B cell (primary cell): ENCODE measurements around the gene GTF2I. TPM values are rescaled to one million over a fixed set of nuclear protein-coding genes. Genes with fewer than 3 reads are reported as not detected.

Experiments
- ATAC-seq: fragments of 200-7000 bp; cut with Tn5 transposase; one replicate; pipeline ENCODE4 v1.10.0; 2021; ENCODE audit warnings: low read depth, mild to moderate bottlenecking, moderate number of reproducible peaks, moderate library complexity
- CTCF ChIA-PET: fragments of 350-600 bp; sonication (Branson Sonifier 250); formaldehyde crosslinking; loops from one replicate; lab custom pipeline; 2021; ENCODE audit warnings: antibody characterized with exemption, inconsistent platforms; lab: Charles Lee
- POLR2A ChIA-PET: fragments of 350-600 bp; sonication (Branson Sonifier 250); formaldehyde crosslinking; loops from one replicate; lab custom pipeline; 2021; ENCODE audit warnings: antibody characterized with exemption; lab: Charles Lee
- DNase-seq: peaks from one replicate; pipeline ENCODE4 v3.0.0; 2013
- H2AFZ ChIP-seq: 2 replicates; pipeline ENCODE4 v1.6.1; 2012; ENCODE audit warnings: mild to moderate bottlenecking, low read depth, low read length; ENCODE audit not compliant: insufficient read depth, poor library complexity, severe bottlenecking
- H3K27ac ChIP-seq, 2 donors: 1 replicate in 1 of 2; 2 replicates in 1 of 2; pipeline ENCODE4 v1.5.1; 2012 to 2013; ENCODE audit warnings: low read length in 2 of 2, mild to moderate bottlenecking in 2 of 2, moderate library complexity in 1 of 2
- H3K27me3 ChIP-seq, 4 experiments: fragments of 200-600 bp in 1 of 4; sonication (generic) in 1 of 4; replicated peaks in 1 of 4; 1 replicate in 2 of 4; 2 replicates in 2 of 4; pipeline versions ENCODE4 v1.6.1 to v1.7.0; 2013 to 2016; ENCODE audit warnings: low read length in 3 of 4, mild to moderate bottlenecking in 2 of 4, mixed read lengths in 1 of 4, moderate library complexity in 1 of 4; ENCODE audit not compliant: insufficient read depth in 4 of 4, control insufficient read depth in 3 of 4; ENCODE audit errors: control extremely low read depth in 1 of 4
- H3K36me3 ChIP-seq, 2 experiments: replicated peaks in 1 of 2; 1 replicate in 1 of 2; 2 replicates in 1 of 2; pipeline versions ENCODE4 v1.6.1 to v1.7.1; 2013; ENCODE audit warnings: low read length in 1 of 2; ENCODE audit not compliant: insufficient read depth in 2 of 2, control insufficient read depth in 1 of 2; ENCODE audit errors: control extremely low read depth in 1 of 2, extremely low read depth in 1 of 2
- H3K4me1 ChIP-seq, 2 donors: fragments of 200-600 bp in 1 of 2; sonication (generic) in 1 of 2; 1 replicate in 1 of 2; 2 replicates in 1 of 2; pipeline versions ENCODE4 v1.5.1 to v1.6.1; 2013 to 2017; ENCODE audit warnings: low read length in 2 of 2; ENCODE audit not compliant: control insufficient read depth in 2 of 2, insufficient read depth in 2 of 2
- H3K4me2 ChIP-seq: replicated peaks from 2 replicates; pipeline ENCODE3; 2012; ENCODE audit warnings: mild to moderate bottlenecking, low read depth, low read length; ENCODE audit not compliant: poor library complexity, severe bottlenecking
- H3K4me3 ChIP-seq, 5 experiments: fragments of 200-600 bp in 1 of 5; sonication (generic) in 1 of 5; 1 replicate in 3 of 5; 2 replicates in 2 of 5; pipeline versions ENCODE4 v1.5.1 to v1.7.0; 2011 to 2016; ENCODE audit warnings: low read length in 4 of 5, mild to moderate bottlenecking in 4 of 5, low read depth in 2 of 5, control low read depth in 1 of 5, moderate library complexity in 1 of 5; ENCODE audit not compliant: insufficient read depth in 1 of 5; ENCODE audit errors: control extremely low read depth in 1 of 5, extremely low read depth in 1 of 5
- H3K79me2 ChIP-seq: fragments of 200-600 bp; sonication (generic); one replicate; pipeline ENCODE4 v1.6.0; 2016; ENCODE audit warnings: low read length; ENCODE audit not compliant: control insufficient read depth, insufficient read depth
- H3K9ac ChIP-seq: fragments of 200-600 bp; sonication (generic); 2 replicates; pipeline ENCODE4 v1.6.1; 2017; ENCODE audit warnings: mild to moderate bottlenecking, low read length, moderate library complexity
- H3K9me3 ChIP-seq, 3 donors: one replicate each; pipeline versions ENCODE4 v1.6.1 to v1.7.1; 2013; ENCODE audit warnings: low read length in 2 of 3; ENCODE audit not compliant: control insufficient read depth in 2 of 3, insufficient read depth in 1 of 3; ENCODE audit errors: control extremely low read depth in 1 of 3
- H4K20me1 ChIP-seq: 2 replicates; pipeline ENCODE4 v1.6.0; 2012; ENCODE audit warnings: mild to moderate bottlenecking, low read length; ENCODE audit not compliant: insufficient read depth, control insufficient read depth, poor library complexity, severe bottlenecking
- H3K27ac Mint-ChIP-seq: one replicate; pipeline ENCODE4 v1.8.0; 2021; ENCODE audit warnings: mixed read lengths
- H3K27me3 Mint-ChIP-seq: one replicate; pipeline ENCODE4 v1.8.0; 2021; ENCODE audit warnings: mixed read lengths
- H3K4me1 Mint-ChIP-seq: one replicate; pipeline ENCODE4 v1.8.0; 2021; ENCODE audit warnings: mixed read lengths
- H3K4me3 Mint-ChIP-seq: one replicate; pipeline ENCODE4 v1.8.0; 2021; ENCODE audit warnings: mixed read lengths
- H3K9me3 Mint-ChIP-seq: one replicate; pipeline ENCODE4 v1.8.0; 2022; ENCODE audit warnings: mixed read lengths; ENCODE audit not compliant: insufficient read depth
- EZH2 ChIP-seq: IDR thresholded peaks from 2 replicates; pipeline ENCODE4 v1.6.1; 2012; ENCODE audit warnings: borderline replicate concordance, low read depth, mild to moderate bottlenecking, moderate library complexity, low read length; ENCODE audit not compliant: insufficient read depth, poor library complexity, severe bottlenecking
- WGBS: methylation state at CpG from one replicate; pipeline ENCODE4 v1.1.5; 2013; ENCODE audit warnings: missing lambda C conversion rate; ENCODE audit not compliant: insufficient coverage; 5-methylcytosine and 5-hydroxymethylcytosine counted together
- intact Hi-C: fragments of 100-400 bp; cut with micrococcal nuclease; formaldehyde crosslinking; loops from one replicate; pipeline ENCODE4 v1.10.0; 2022
- polyA plus RNA-seq: library from polyadenylated mRNA; depleted of rRNA; stranded (reverse); fragments of >200 nt; gene quantifications from 2 replicates; pipeline ENCODE4 v1.2.3, GENCODE V29; 2012
- total RNA-seq, 2 donors: library from RNA; stranded (reverse); fragments of 120-200 nt in 1 of 2; gene quantifications; 1 replicate in 1 of 2; 2 replicates in 1 of 2; pipeline versions ENCODE4 v1.2.3 to v1.2.4, GENCODE V29; 2013 to 2022
- TF ChIP-seq, protein P1 (sequence below): fragments of 200-600 bp; IDR thresholded peaks from one replicate; pipeline ENCODE4 v1.8.0; 2022; ENCODE audit warnings: antibody characterized with exemption, mild to moderate bottlenecking

GTF2I gene
- total and polyA plus RNA-seq, 2 donors (not counting 1 experiment from before 2014, with no cell fraction given) = 140 to 271 TPM

DNA sequence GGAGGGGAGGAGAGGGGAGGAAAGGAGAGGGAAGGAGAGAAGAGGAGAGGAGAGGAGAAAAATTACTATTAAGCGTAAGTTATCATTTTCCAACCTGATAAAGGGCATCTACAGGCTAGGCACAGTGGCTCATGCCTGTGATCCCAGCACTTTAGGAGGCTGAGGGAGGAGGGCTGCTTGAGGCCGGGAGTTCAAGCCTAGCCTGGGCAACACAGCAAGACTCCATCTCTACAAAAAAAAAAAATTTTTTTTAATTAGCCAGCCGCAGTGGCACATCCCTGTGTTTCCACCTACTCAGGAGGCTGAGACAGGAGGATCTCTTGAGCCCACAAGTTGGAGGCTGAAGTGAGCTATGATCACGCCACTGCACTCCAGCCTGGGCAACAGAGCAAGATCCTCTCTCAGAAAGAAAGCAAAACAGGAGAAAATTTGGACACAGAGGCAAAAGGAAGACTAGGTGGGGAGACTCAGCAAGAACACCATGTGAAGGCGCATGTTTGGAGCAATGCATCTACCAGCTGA, 35.2 kb upstream of the GTF2I start:
- POLR2A ChIA-PET = no interaction called here
- intact Hi-C loops = no loop called here
- TF ChIP-seq, protein P1, sequence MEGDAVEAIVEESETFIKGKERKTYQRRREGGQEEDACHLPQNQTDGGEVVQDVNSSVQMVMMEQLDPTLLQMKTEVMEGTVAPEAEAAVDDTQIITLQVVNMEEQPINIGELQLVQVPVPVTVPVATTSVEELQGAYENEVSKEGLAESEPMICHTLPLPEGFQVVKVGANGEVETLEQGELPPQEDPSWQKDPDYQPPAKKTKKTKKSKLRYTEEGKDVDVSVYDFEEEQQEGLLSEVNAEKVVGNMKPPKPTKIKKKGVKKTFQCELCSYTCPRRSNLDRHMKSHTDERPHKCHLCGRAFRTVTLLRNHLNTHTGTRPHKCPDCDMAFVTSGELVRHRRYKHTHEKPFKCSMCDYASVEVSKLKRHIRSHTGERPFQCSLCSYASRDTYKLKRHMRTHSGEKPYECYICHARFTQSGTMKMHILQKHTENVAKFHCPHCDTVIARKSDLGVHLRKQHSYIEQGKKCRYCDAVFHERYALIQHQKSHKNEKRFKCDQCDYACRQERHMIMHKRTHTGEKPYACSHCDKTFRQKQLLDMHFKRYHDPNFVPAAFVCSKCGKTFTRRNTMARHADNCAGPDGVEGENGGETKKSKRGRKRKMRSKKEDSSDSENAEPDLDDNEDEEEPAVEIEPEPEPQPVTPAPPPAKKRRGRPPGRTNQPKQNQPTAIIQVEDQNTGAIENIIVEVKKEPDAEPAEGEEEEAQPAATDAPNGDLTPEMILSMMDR = no peak
- ATAC-seq (no peak), DNase-seq (no peak)
- H3K36me3 ChIP-seq = no peaks in the 10 kb centered on the region
- no peaks in the 10 kb centered on the region for H4K20me1 ChIP-seq
- H3K9me3 ChIP-seq = no peaks in the 10 kb centered on the region
- H3K4me3 ChIP-seq = no peak overlapping the region
- Mint-ChIP-seq H3K4me3 (no peak overlapping the region), H3K27ac (no peak overlapping the region), H3K9me3 (no peaks in the 10 kb centered on the region), H3K27me3 (no peaks in the 10 kb centered on the region), H3K4me1 (peaks cover 17% of the 10 kb centered on the region)
- no peak overlapping the region for H3K27ac ChIP-seq
- 100% methylated on average over 4 of the region's 5 CpGs for WGBS
- H3K4me1 ChIP-seq = peaks cover 8 to 14% of the 10 kb centered on the region in 2 donors
- no peak overlapping the region for H3K9ac ChIP-seq
- no peaks in the 10 kb centered on the region for H3K79me2 ChIP-seq
- CTCF ChIA-PET = no interaction called here
- no peak overlapping the region for H3K4me2 ChIP-seq
- no peak overlapping the region for H2AFZ ChIP-seq
- H3K27me3 ChIP-seq = no peaks in the 10 kb centered on the region

DNA sequence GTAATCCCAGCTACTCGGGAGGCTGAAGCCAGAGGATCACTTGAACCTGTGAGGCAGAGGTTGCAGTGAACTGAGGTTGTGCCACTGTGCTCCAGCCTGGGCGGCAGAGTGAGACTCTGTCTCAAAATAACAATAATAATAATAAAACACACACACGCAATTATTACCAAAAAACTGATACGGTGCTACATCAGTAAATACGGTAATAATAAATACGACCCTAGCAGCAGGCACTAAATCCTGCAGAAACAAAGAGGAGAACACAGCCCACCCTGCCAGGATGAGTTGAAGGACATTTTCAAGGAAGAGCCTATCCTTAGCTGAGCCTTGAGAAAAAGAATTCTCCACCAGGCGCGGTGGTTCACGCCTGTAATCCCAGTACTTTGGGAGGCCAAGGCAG, 34.4 kb upstream of the GTF2I start:
- Mint-ChIP-seq H3K4me1 (peaks cover 8% of the 10 kb centered on the region), H3K27ac (no peak overlapping the region), H3K27me3 (no peaks in the 10 kb centered on the region), H3K4me3 (no peak overlapping the region), H3K9me3 (no peaks in the 10 kb centered on the region)
- DNase-seq (no peak), ATAC-seq (no peak)
- 87% methylated on average over 6 of the region's 9 CpGs for WGBS
- Histone ChIP-seq H3K27ac (no peak overlapping the region), H3K27me3 (no peaks in the 10 kb centered on the region), H3K79me2 (no peaks in the 10 kb centered on the region), H3K9me3 (no peaks in the 10 kb centered on the region), H3K9ac (no peak overlapping the region), H3K4me2 (no peak overlapping the region), H3K4me1 (peaks cover 0 to 5% of the 10 kb centered on the region in 2 donors), H3K36me3 (no peaks in the 10 kb centered on the region), H3K4me3 (no peak overlapping the region), H2AFZ (no peak overlapping the region), H4K20me1 (no peaks in the 10 kb centered on the region)
- intact Hi-C loops = no loop called here
- TF ChIP-seq, protein P1 = no peak
- no peak for TF ChIP-seq EZH2
- POLR2A ChIA-PET = no interaction called here
- CTCF ChIA-PET = interaction anchor here (0.9 to 1.1 kb wide), 2 partner anchors 27 to 76 kb away, joined by 3 read pairs; no protein-coding TSS in a partner anchor
